ENCODE results near the gene KRT2. TPM values are rescaled to one million over a fixed set of nuclear protein-coding genes. Genes with fewer than 3 reads are reported as not detected.

KRT2 gene
- total and polyA plus RNA-seq, 2 of the 4 experiments (the other 2 are of a cell fraction): not detected

DNA sequence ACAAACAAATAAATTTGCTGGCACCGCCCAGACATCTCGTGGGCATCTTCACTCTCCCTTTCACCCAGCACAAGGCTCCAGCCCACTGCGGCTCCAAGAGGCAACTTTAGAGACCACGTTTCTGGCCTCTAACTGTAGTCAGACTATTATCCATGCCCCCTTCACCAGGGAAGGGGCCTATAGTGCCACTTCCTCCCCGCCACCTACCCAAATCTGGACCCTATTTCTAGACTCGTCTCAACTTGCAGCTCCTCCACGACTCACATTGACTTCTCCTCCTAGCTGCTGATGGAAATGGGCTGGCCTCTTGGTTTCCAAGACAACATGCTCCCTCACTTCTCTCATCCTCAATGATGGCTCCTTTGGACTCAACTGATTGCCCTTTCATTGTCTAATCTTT, 15.9 kb upstream of the KRT2 start:
- Histone ChIP-seq H3K56ac (ENCODE audit: extremely low read depth, insufficient read depth, low read length) (no peak overlapping the region), H2BK15ac (ENCODE audit: low read depth, low read length) (no peak overlapping the region), H2AK9ac (replicated peaks; ENCODE audit: low read depth, low read length, poor library complexity) (no peak overlapping the region), H2AFZ (replicated peaks; ENCODE audit: low read length, poor library complexity) (no peak overlapping the region), H3K18ac (ENCODE audit: low read depth, low read length) (no peak overlapping the region), H3K23ac (ENCODE audit: low read depth, low read length) (no peak overlapping the region), H3K4me3 (ENCODE audit: insufficient read depth, low read depth, low read length) (no peak overlapping the region), H3K4me1 (ENCODE audit: control insufficient read depth, insufficient read depth, low read length) (no peaks in the 10 kb centered on the region), H3K27ac (ENCODE audit: insufficient read depth, low read length) (no peak overlapping the region), H2BK120ac (ENCODE audit: low read depth, low read length) (no peak overlapping the region), H3K27me3 (ENCODE audit: control insufficient read depth, insufficient read depth, low read length) (peaks cover 12% of the 10 kb centered on the region), H2AK5ac (ENCODE audit: low read depth, low read length) (no peak overlapping the region), H3K79me1 (ENCODE audit: low read depth in 1 of 2, low read length in 2 of 2) (no peaks in the 10 kb centered on the region), H3K14ac (replicated peaks; ENCODE audit: low read depth, low read length) (no peak overlapping the region), H3K4ac (ENCODE audit: low read depth, low read length) (no peak overlapping the region), H3K9ac (ENCODE audit: low read depth, low read length) (no peak overlapping the region), H4K91ac (ENCODE audit: insufficient read depth, low read depth, low read length) (no peak overlapping the region), H3K4me2 (ENCODE audit: low read depth, low read length) (no peak overlapping the region), H3K9me3 (ENCODE audit: control insufficient read depth, insufficient read depth, low read length) (no peaks in the 10 kb centered on the region), H2BK5ac (ENCODE audit: low read depth, low read length, poor library complexity, severe bottlenecking) (no peak overlapping the region), H4K20me1 (ENCODE audit: insufficient read depth, low read length) (no peaks in the 10 kb centered on the region), H4K5ac (ENCODE audit: low read depth, low read length) (no peak overlapping the region), H3K9me1 (ENCODE audit: insufficient read depth, low read length) (no peaks in the 10 kb centered on the region), H2BK20ac (ENCODE audit: low read depth, low read length) (no peak overlapping the region), H4K8ac (ENCODE audit: low read depth in 2 of 2, low read length in 2 of 2) (no peak overlapping the region), H3K36me3 (ENCODE audit: control insufficient read depth, insufficient read depth, low read length) (no peaks in the 10 kb centered on the region)
- WGBS, 2 experiments (ENCODE audit: extremely low coverage in 2 of 2, insufficient read length in 1 of 2): 46% methylated on average over 5 of the region's 7 CpGs; no CpG with 5 or more reads in 1 of the 2 experiments
- DNase-seq (no peak), ATAC-seq (ENCODE audit: low read depth) (no peak)
- in situ Hi-C loops (cut with MboI; ENCODE audit: low sequenced_read_pairs): loop anchor here (5.0 kb wide), 1 partner anchor 49 kb away; no protein-coding TSS in a partner anchor
- POLR2A ChIA-PET (ENCODE audit: unreplicated experiment): no interaction called here
- dilution Hi-C loops (cut with HindIII; ENCODE audit: low sequenced_read_pairs, unreplicated experiment): no loop called here
- TF ChIP-seq, protein P1, sequence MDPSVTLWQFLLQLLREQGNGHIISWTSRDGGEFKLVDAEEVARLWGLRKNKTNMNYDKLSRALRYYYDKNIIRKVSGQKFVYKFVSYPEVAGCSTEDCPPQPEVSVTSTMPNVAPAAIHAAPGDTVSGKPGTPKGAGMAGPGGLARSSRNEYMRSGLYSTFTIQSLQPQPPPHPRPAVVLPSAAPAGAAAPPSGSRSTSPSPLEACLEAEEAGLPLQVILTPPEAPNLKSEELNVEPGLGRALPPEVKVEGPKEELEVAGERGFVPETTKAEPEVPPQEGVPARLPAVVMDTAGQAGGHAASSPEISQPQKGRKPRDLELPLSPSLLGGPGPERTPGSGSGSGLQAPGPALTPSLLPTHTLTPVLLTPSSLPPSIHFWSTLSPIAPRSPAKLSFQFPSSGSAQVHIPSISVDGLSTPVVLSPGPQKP (IDR thresholded peaks at IDR 0.05; ENCODE audit: borderline replicate concordance, low read depth, low read length): no peak
- TF ChIP-seq SMC3 (IDR thresholded peaks at IDR 0.05; ENCODE audit: low read depth, low read length) (no peak), RCOR1 (IDR thresholded peaks at IDR 0.05; ENCODE audit: insufficient replicate concordance, low read length) (no peak), CHD1 (IDR thresholded peaks at IDR 0.05; ENCODE audit: low read depth, low read length) (no peak), FOS (IDR thresholded peaks at IDR 0.05; ENCODE audit: low read depth, low read length) (no peak)
- intact Hi-C loops (cut with micrococcal nuclease): no loop called here
- CTCF ChIA-PET: no interaction called here
- no TSS peak for BruUV-seq (replicated peaks)

Measured in IMR-90 (cell line).